ENCODE measurements around the gene LEFTY1. TPM values are rescaled to one million over a fixed set of nuclear protein-coding genes. Genes with fewer than 3 reads are reported as not detected.

The LEFTY1 gene
- total and polyA plus RNA-seq, 2 donors (not counting 3 experiments of a cell fraction or from before 2014, with no cell fraction given), result not detected

- dilution Hi-C loops (cut with MboI; ENCODE audit: extremely low pct_ligation_motif_present, low sequenced_read_pairs), result no loop called here
- Histone ChIP-seq H3K9me3 (replicated peaks; ENCODE audit: control insufficient read depth, insufficient read depth, low read length) (no peaks in the 10 kb centered on the region), H3K4me1 (ENCODE audit: control insufficient read depth, extremely low read depth, insufficient read depth, low read length) (no peaks in the 10 kb centered on the region), H4K20me1 (replicated peaks; ENCODE audit: control insufficient read depth, extremely low read depth, insufficient read depth, low read length) (no peaks in the 10 kb centered on the region), H3K36me3 (ENCODE audit: control insufficient read depth in 2 of 2, extremely low read depth in 1 of 2, insufficient read depth in 2 of 2, low read length in 2 of 2) (peaks cover 0 to 7% of the 10 kb centered on the region in 2 experiments), H3K9me1 (replicated peaks; ENCODE audit: control insufficient read depth, extremely low read depth, insufficient read depth, low read length) (no peaks in the 10 kb centered on the region), H3K4me2 (ENCODE audit: insufficient read depth, low read length) (no peak overlapping the region), H3K4me3 (replicated peaks in 1 of 3; ENCODE audit: insufficient read depth in 1 of 3, low read depth in 1 of 3, low read length in 3 of 3) (no peak overlapping the region), H2AFZ (ENCODE audit: low read depth, low read length) (no peak overlapping the region), H3K27me3 (ENCODE audit: control insufficient read depth in 2 of 2, insufficient read depth in 2 of 2, low read length in 2 of 2) (no peaks in the 10 kb centered on the region), H3K9ac (replicated peaks; ENCODE audit: extremely low read depth, insufficient read depth, low read length) (no peak overlapping the region), H3K79me2 (ENCODE audit: control insufficient read depth, insufficient read depth, low read length) (no peaks in the 10 kb centered on the region), H3K27ac (ENCODE audit: insufficient read depth, low read depth, low read length) (no peak overlapping the region)
- no peak for DNase-seq (ENCODE audit: low read depth, low spot score)
- TF ChIP-seq POLR2A (IDR thresholded peaks at IDR 0.05; ENCODE audit: low read depth, low read length), result no peak
- TF ChIP-seq EZH2 (IDR thresholded peaks at IDR 0.05; ENCODE audit: borderline replicate concordance, low read depth, low read length, severe bottlenecking), result no peak
- no peak for TF ChIP-seq FOS (IDR thresholded peaks at IDR 0.05; ENCODE audit: borderline replicate concordance, insufficient read depth, low read length)
- no peak for TF ChIP-seq MAX (IDR thresholded peaks at IDR 0.05; ENCODE audit: insufficient read depth, insufficient read length)
- TF ChIP-seq MYC (IDR thresholded peaks at IDR 0.05; ENCODE audit: low read depth, low read length), result no peak
- TF ChIP-seq POLR2AphosphoS5 (IDR thresholded peaks at IDR 0.05; ENCODE audit: insufficient read depth, low read depth, low read length), result no peak
- TF ChIP-seq CTCF (IDR thresholded peaks at IDR 0.05; ENCODE audit: extremely low read depth in 1 of 2, insufficient read depth in 1 of 2, low read depth in 1 of 2, low read length in 2 of 2), result no peak
- no peak for TF ChIP-seq JUN (IDR thresholded peaks at IDR 0.05; ENCODE audit: borderline replicate concordance, insufficient read depth, insufficient read length, low read depth)
- no peak for TF ChIP-seq GATA2 (IDR thresholded peaks at IDR 0.05; ENCODE audit: insufficient read depth, insufficient read length, low read depth, low read length)
- intact Hi-C loops (cut with micrococcal nuclease), result loop anchor here (5.0 kb wide), 1 partner anchor 62 kb away; no protein-coding TSS in a partner anchor
- ChIA-PET POLR2A (no interaction called here), CTCF (interaction anchor here (2.6 kb wide), 1 partner anchor 61 kb away, joined by 8 read pairs; no protein-coding TSS in a partner anchor)
- BruUV-seq (replicated peaks), result no TSS peak
- FAIRE-seq, result no peak
Measured at GRCh38 chr1:225849925-225850324, 39.0 kb downstream of the LEFTY1 start.
